Left ventricle myocardium superior (tissue), 1 donor: ENCODE data around the gene CXCL1. TPM values are rescaled to one million over a fixed set of nuclear protein-coding genes. Genes with fewer than 3 reads are reported as not detected.

Experiments
- ATAC-seq: fragments of 200-7000 bp; cut with Tn5 transposase; one replicate; pipeline ENCODE4 v1.9.1; 2020; ENCODE audit warnings: mild to moderate bottlenecking, moderate library complexity
- DNase-seq: peaks from one replicate; pipeline ENCODE4 v3.0.0-alpha.2; 2020
- intact Hi-C: fragments of 100-400 bp; cut with micrococcal nuclease; formaldehyde crosslinking; loops from one replicate; pipeline ENCODE4 v1.11.0; 2022
- total RNA-seq: library from RNA; stranded (reverse); fragmentation: NEBNext Ultra II Directional; extraction: Animal tissue kit (Norgen Biotek cat#: 25700); gene quantifications from one replicate; pipeline ENCODE4 v1.2.1, GENCODE V29; 2021
- donor health status: DM: no; HTN: yes; CAD: no; lungs with severe emphysema.

The CXCL1 gene
- total RNA-seq, 1 donor from 2014 or later: 3.0 TPM

GRCh38 chr4:73850261-73850970, 18.8 kb upstream of the CXCL1 start:
- DNase-seq: no peak
- intact Hi-C loops: no loop called here
- ATAC-seq: no peak

DNA sequence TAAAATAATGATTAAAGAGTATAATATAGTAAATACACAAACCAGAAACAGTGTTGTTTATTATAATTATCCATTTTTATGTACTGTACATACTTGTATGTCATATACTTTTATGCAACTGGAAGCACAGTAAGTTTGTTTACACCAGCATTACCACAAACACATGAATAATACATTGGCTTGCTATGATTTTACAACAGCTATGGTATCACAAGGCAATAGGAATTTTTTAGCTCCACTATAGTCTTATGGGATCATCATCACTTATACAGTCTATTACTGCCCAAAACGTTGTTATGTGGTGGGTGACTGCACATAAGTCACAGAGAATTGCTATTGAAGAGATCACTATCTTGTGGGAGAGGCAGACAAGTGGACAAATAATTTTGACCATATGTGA, 17.9 kb upstream of the CXCL1 start:
- intact Hi-C loops: no loop called here
- DNase-seq: no peak
- no peak for ATAC-seq

- ATAC-seq (no peak), DNase-seq (no peak)
- intact Hi-C loops: no loop called here
Measured at GRCh38 chr4:73852771-73853170, 16.4 kb upstream of the CXCL1 start.

DNA sequence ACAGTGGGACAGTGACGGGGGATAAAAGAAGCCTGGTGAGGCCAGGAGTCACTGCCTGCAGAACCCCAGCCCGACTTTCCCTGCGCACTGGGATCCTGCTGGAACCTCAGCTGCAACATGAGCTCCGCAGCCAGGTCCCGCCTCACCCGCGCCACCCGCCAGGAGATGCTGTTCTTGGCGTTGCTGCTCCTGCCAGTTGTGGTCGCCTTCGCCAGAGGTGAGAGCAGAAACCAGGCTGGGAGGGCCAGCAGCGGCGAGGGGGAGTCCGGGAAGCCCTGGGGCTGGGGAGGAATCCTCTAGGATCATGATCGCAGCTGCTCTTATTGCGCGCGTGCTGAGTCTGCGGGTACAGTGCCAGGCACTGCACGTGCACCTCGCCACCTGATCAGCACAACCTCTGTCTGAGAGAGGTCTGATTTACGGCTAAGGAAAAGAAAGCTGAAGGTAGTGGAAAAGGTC, 15.9 kb upstream of the CXCL1 start, which contains the start of gene PF4V1:
PF4V1 (plus strand) TSS at position 51 of the 459 bp plus-strand sequence; CDS start at position 118, 67 bp downstream.
- peak; percentile 50 for DNase-seq
- intact Hi-C loops: no loop called here
- ATAC-seq: peak; percentile 26

DNA sequence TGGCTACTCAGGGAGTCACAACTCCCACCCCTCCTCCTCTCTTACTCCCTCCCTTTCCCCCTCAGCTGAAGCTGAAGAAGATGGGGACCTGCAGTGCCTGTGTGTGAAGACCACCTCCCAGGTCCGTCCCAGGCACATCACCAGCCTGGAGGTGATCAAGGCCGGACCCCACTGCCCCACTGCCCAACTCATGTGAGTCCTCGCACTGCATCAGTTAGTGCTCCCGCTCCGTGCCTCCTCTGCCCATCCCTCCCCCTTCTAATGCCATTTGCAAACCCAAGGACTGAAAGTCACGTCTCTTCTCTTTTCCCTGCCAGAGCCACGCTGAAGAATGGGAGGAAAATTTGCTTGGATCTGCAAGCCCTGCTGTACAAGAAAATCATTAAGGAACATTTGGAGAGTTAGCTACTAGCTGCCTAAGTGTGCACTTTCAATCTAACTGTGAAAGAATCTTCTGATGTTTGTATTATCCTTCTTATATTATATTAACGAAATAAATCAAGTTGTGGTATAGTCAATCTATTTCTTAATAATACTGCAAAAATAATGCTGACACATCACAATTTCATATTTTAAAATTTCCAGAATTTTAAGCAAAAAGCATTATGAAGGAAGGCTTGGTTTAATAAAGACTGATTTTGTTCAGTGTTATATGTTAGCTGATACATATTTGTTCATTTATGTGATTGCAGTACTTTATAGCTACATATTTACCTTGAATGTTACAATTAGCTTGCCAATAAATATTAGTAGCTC, 15.3 kb upstream of the CXCL1 start:
- intact Hi-C loops: no loop called here
- ATAC-seq: no peak

DNA sequence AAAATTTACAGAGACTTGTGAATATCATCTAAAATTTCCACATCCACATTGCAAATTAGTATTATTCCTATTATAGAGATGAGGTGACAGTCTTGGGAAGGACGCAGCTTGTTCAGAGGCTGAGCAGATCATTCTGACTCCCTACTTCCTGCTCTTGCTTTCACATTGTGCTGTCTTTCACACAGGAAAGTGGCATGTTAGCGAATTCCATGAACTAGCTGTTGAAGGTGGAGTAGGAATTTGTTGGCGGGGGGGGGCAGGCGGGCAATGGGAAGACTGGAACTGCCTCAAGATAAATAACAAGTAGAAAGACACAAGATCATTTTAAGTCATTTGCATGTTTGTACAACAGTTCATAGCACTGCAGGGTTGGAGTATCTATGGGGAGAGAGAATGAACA, 13.8 kb upstream of the CXCL1 start:
- ATAC-seq: no peak
- intact Hi-C loops: no loop called here
- no peak for DNase-seq

More for the DNA sequence above, 15.3 kb upstream of the CXCL1 start:
- DNase-seq: no peak

DNA sequence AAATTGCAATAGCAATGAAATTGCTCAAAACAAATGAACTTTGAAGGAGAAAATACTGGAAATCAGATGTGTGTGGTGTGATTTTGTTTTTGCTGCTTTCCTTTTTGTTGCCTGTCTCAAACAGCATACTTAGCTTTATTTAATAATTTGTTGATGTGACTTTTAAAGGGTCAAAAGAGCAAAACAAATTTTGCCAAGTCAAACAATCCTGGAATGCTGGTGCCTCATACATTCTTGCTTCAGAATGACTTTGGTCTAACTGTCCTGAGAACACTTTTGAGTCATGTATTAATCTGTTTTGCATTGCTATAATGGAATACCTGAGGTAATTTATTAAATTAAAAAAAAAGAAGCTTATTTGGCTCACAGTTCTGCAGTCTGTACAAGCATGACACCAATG, 12.7 kb upstream of the CXCL1 start:
- peak; percentile 47 for ATAC-seq
- intact Hi-C loops: no loop called here
- DNase-seq: no peak

DNA sequence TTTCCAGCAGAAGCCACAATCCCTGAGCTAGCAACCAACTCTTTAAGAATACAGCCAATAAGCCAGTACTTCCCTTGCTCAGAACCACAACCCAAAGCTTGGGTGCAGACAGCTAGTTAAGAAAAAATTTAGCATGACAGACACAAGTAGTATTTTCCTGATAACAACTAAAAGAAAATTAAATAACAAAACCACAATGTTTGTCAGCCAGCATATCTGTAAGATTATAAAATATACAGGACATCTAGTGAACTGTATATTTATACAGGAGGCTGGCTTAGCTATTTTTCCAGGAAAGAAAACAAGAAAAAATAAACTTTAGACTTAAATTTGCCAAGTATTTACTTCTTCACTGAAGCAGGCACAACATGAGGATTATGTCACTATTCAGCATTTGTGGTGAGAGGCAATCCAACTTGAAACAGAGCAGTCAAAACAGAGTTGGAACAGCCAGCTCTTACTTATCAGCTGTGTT, 9.5 kb upstream of the CXCL1 start:
- intact Hi-C loops: no loop called here
- ATAC-seq: peak; percentile 87
- no peak for DNase-seq

DNA sequence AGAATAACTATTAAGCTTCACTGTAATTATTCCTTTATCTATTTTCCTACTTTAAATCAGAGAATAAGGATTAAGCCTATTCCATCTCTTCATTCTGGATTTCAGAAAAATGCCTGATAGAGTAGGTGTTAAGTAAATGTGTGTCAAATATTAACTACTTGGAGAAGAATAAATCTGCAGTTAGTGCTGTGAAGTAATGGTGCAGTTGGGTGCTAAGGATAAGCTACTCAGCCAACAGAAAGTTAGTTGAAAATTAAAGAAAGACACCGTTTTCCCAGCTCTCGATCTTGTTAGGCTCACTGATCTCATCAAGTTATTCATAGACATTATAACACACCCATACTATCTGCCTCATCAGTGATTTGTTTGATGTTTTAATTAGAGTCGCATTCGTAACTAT, 9.0 kb upstream of the CXCL1 start:
- no peak for DNase-seq
- intact Hi-C loops: no loop called here
- ATAC-seq: no peak

GRCh38 chr4:73860917-73861316, 8.3 kb upstream of the CXCL1 start:
- ATAC-seq (no peak), DNase-seq (no peak)
- intact Hi-C loops: no loop called here

- no peak for DNase-seq
- ATAC-seq: no peak
- intact Hi-C loops: no loop called here
Measured at GRCh38 chr4:73862322-73862721, 6.9 kb upstream of the CXCL1 start.

- ATAC-seq (no peak), DNase-seq (no peak)
- intact Hi-C loops: no loop called here
Measured at GRCh38 chr4:73864365-73864764, 4.8 kb upstream of the CXCL1 start.

- ATAC-seq (peak; percentile 34), DNase-seq (no peak)
- intact Hi-C loops: no loop called here
Measured at GRCh38 chr4:73864961-73865360, 4.2 kb upstream of the CXCL1 start.

DNA sequence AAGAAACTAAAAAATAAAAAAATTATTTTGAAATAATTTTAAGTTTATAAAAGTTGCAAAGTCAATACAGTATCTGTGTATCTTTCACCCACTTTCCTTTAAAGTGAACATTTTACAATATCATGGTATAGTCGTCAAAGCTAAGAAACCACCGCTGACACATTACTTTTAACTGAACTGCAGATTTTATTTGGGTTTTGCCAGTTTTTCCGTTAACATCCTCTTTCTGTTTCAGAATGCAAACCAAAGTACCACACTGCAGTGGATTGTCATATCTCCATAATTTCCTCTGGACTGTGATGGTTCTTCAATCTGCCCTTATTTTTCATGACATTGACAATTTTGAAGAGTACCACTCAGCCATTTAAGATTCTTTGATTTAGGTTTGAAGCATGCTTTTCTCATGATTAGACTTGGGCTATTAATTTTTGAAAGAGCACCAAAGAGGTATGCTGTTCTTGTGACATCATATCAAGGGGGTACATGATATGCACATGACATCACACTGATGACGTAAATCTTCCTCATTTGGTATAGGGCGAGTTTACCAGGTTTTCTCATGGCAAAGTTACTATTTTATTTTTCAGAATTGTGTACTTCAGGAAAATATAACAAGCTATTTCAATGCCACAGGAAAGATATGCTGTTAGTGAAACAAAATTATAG, 3.6 kb upstream of the CXCL1 start:
- intact Hi-C loops: no loop called here
- ATAC-seq (no peak), DNase-seq (no peak)

DNA sequence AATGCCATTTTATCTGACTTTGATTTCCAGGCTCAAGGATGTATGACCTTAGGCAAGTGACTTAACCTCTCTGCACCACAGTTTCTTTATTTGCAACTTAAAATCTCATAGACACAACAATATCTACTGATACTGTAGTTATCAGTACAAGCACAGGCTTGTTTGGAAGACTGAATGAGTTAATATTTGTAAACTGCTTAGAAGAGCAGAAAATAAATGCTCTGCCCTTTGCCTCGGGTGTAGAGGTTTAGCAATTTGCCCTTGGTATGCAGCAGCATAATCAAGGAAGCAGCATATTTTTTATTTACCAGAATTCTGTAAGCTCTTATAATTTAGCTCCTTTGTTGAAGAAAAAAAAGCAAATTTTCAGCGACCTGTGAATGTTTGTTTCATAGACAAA, 2.9 kb upstream of the CXCL1 start:
- ATAC-seq (no peak), DNase-seq (no peak)
- intact Hi-C loops: no loop called here

GRCh38 chr4:73867783-73868182, 1.4 kb upstream of the CXCL1 start:
- DNase-seq: no peak
- no peak for ATAC-seq
- intact Hi-C loops: no loop called here

DNA sequence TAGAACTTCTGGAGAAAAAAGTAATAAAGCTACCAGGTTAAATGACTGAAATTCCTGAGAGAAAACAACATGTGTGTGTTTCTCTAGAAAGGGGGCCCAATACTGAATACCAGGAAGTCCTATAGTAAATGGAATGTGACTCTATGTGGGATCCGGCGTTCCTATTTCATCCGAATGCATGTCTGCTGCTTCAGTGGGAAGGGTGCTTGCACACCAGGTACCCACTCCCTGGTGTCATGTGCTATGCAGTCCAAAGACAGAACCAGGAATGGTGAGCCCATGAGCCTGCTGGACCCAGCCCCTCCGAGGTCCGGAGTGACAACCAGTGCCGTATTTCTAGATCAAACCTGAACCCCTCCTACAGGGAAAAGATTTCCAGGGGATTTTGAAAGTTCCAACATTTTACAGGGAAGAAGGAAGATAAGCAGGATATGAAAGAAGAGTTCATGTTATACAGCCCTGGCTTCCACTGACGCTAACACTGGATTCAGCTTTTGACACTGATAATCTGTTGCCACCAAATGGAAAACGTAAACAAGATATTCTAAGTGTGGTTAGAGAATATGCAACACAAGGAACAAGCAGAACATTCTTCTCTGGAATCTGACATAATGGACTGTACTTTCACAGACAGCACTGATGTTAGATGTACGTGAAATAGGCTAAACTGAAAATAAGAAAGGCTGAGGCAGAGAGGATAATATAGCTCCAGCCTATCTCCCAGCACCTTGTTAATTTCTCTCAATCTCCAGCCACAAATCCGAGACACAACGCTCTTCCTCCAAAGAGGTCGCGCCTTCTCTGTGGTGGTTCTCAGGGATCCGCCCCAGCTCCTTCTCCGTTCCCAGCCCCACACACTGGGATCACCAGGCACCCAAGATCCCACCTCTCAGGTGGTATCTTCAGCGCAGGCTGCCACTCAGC, 725 bp upstream of the CXCL1 start:
- intact Hi-C loops: no loop called here
- ATAC-seq: peak; percentile 67
- no peak for DNase-seq

DNA sequence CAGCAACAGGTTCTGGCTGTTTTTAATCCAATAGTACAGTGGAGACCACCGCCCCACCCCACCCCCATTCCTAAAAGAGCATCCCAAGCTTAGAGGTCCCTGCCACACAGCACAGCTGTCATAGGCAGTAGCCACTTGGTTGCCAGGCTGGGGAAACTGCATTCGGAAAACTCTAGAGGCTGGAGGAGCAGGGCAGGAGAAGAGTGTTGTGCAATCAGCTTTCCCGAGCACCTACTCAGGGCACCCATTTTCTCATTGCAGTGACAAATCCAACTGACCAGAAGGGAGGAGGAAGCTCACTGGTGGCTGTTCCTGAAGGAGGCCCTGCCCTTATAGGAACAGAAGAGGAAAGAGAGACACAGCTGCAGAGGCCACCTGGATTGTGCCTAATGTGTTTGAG, 1.1 kb downstream of the CXCL1 start:
- ATAC-seq (peak; percentile 17), DNase-seq (no peak)
- intact Hi-C loops: no loop called here

DNA sequence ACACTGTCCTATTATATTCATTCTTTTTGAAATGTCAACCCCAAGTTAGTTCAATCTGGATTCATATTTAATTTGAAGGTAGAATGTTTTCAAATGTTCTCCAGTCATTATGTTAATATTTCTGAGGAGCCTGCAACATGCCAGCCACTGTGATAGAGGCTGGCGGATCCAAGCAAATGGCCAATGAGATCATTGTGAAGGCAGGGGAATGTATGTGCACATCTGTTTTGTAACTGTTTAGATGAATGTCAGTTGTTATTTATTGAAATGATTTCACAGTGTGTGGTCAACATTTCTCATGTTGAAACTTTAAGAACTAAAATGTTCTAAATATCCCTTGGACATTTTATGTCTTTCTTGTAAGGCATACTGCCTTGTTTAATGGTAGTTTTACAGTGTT, 1.6 kb downstream of the CXCL1 start:
- ATAC-seq: no peak
- intact Hi-C loops: no loop called here

More for the DNA sequence above, 1.6 kb downstream of the CXCL1 start:
- DNase-seq: no peak
